Measurements from ENCODE around the gene NDRG2.
A peak's percentile ranks its signal among the peaks of the same experiment; 100 is the strongest.
"Not testable (repeated sequence)": the region's sequence is repeated elsewhere in the genome, so short reads cannot be mapped to it uniquely, and the experiment has no call there.

Gene NDRG2

DNA sequence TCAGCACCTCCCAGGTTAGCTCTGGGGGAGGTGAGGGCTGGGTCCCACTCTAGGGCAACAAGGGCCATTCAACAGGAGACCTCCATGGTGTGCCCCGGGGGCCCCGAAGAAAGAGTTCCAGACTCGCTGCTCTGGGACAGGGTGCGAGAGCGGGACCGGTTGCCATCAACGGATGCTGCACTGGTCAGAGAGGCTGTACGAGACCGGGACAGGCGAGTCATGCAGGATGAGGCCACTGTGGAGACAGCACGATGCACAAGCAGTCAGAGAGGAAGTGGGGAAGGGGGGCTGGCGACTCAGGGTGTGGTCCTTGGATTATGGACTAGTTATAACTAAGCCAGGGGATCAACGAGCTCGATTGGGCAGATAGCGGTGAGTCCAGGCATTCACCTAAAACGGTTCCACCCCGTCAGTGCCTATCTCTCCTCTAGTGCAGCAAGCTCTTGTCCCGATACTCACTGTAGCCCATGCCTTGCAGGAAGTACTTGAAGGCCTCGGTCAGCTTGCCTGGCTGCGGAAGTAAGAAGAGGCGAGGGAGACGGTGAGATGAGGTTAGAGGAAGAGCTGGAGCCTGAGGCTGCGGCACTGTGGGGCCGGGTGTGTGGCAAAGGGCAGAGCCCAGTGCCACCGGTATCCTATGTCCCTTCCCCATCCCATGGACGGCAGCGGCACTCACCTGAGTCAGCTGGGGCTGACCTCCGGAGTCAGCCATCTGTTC lies 7.2 kb downstream of the NDRG2 start:
- no peak overlapping the region for H3K4me3 ChIP-seq
- DNase-seq, result no peak
- TF ChIP-seq CTCF (IDR thresholded peaks at IDR 0.05), result no peak
- peaks cover 0 to 16% (median 1%) of the 10 kb centered on the region in 4 donors for H3K4me1 ChIP-seq
- H3K27me3 ChIP-seq, result no peaks in the 10 kb centered on the region
- intact Hi-C loops (cut with DNase I; ENCODE audit: low total_unique reads), result no loop called here
- H3K9me3 ChIP-seq, result no peaks in the 10 kb centered on the region
- no peak overlapping the region for H3K27ac ChIP-seq
- peaks cover 29 to 63% (median 47%) of the 10 kb centered on the region in 3 donors for H3K36me3 ChIP-seq

GRCh38 chr14:21016413-21017190 lies 8.3 kb downstream of the NDRG2 start:
- no peak overlapping the region for H3K4me3 ChIP-seq
- TF ChIP-seq CTCF (IDR thresholded peaks at IDR 0.05), result no peak
- intact Hi-C loops (cut with DNase I; ENCODE audit: low total_unique reads), result no loop called here
- H3K9me3 ChIP-seq, result no peaks in the 10 kb centered on the region
- no peak for DNase-seq
- peaks cover 22 to 54% (median 44%) of the 10 kb centered on the region in 3 donors for H3K36me3 ChIP-seq
- no peak overlapping the region for H3K27ac ChIP-seq
- peaks cover 0 to 6% (median 0%) of the 10 kb centered on the region in 4 donors for H3K4me1 ChIP-seq
- H3K27me3 ChIP-seq, result no peaks in the 10 kb centered on the region

DNA sequence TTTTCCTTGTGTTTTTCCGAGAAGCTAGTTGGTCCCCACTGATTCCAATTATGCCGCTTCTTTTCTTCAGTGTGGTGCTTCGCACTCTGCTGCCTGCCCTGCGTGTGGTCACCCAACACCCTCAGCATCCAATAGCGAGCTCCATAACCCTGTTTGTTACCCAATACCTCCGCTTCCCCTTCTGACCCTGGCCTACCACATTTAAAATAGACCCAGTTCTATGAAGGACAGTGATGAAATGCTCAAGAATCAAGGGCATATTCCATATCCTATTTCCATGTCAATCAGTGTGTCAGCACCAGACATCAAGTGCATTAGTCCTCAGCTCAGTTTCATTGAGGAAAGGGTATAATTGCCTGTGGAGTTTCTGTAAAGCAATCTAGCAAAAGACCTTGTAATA lies 9.5 kb downstream of the NDRG2 start:
- Histone ChIP-seq H3K4me1 (peaks cover 0 to 6% (median 0%) of the 10 kb centered on the region in 4 donors), H3K27me3 (no peaks in the 10 kb centered on the region), H3K36me3 (peaks cover 13 to 41% (median 32%) of the 10 kb centered on the region in 3 donors), H3K4me3 (no peak overlapping the region), H3K27ac (no peak overlapping the region), H3K9me3 (no peaks in the 10 kb centered on the region)
- TF ChIP-seq CTCF (IDR thresholded peaks at IDR 0.05), result no peak
- intact Hi-C loops (cut with DNase I; ENCODE audit: low total_unique reads), result loop anchor here (2.0 kb wide), 1 partner anchor 25 kb away; no protein-coding TSS in a partner anchor
- no peak for DNase-seq

DNA sequence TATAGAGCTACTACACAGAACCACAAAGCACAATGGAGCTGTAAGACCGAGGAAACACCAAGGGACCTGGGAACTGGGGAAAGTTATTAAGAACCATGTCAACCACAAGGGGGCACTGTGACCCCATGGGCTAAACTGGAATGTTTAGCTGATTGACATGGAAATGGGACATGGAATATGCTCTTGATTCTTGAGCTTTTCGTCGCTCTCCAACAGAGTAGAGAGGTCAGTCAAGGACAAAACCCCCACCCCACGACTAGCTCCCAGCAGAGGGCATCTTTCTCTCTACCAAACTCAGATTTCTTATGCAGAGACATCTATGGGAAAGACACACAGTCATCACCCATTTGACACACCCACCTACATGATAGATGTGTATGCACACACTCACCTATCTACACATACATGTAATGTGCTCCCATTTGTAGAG lies 10.1 kb downstream of the NDRG2 start:
- no peak overlapping the region for H3K4me3 ChIP-seq
- intact Hi-C loops (cut with DNase I; ENCODE audit: low total_unique reads), result loop anchor here (2.0 kb wide), 1 partner anchor 26 kb away; no protein-coding TSS in a partner anchor
- H3K27ac ChIP-seq, result no peak overlapping the region

DNA sequence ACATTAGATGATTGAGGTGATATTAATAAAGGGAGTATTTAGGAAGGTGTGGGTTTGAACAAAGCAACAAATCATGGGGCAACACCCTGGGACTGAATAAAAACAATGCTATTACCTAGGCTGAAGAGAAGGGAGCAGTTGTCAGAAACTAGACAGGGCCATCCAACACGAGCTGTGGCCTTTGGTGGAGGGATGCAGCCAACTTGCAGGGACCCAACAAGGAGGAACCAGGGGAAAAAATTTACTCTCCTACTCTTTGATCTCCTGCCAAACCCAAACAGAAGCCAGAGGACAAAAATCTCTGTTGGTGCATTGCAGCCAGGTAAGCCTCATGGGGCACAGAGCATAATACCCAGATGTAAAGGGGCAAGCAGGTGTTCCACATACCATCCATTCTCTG lies 13.7 kb downstream of the NDRG2 start:
- H3K36me3 ChIP-seq, result no peaks in the 10 kb centered on the region
- no peak overlapping the region for H3K4me3 ChIP-seq
- peaks cover 0 to 6% (median 0%) of the 10 kb centered on the region in 4 donors for H3K4me1 ChIP-seq
- no peak for TF ChIP-seq CTCF (IDR thresholded peaks at IDR 0.05)
- no peak for DNase-seq
- no peak overlapping the region for H3K27ac ChIP-seq
- intact Hi-C loops (cut with DNase I; ENCODE audit: low total_unique reads), result no loop called here
- H3K27me3 ChIP-seq, result no peaks in the 10 kb centered on the region
- no peaks in the 10 kb centered on the region for H3K9me3 ChIP-seq

More for the DNA sequence above, 10.1 kb downstream of the NDRG2 start:
- H3K36me3 ChIP-seq, result peaks cover 11 to 35% (median 31%) of the 10 kb centered on the region in 3 donors
- DNase-seq, result peak; percentile 85 to 88
- TF ChIP-seq CTCF (IDR thresholded peaks at IDR 0.05), result peak; percentile 93 to 97
- no peaks in the 10 kb centered on the region for H3K9me3 ChIP-seq
- no peaks in the 10 kb centered on the region for H3K27me3 ChIP-seq
- peaks cover 0 to 6% (median 0%) of the 10 kb centered on the region in 4 donors for H3K4me1 ChIP-seq

GRCh38 chr14:21009721-21010120 lies 15.1 kb downstream of the NDRG2 start:
- H3K36me3 ChIP-seq; H3K27ac ChIP-seq; H3K9me3 ChIP-seq; DNase-seq; H3K4me1 ChIP-seq; H3K27me3 ChIP-seq; H3K4me3 ChIP-seq; intact Hi-C loops (cut with DNase I; ENCODE audit: low total_unique reads): not testable (repeated sequence)
